Left ventricle myocardium inferior (tissue), 1 donor: Measurements from ENCODE around the gene AARSD1. TPM values are rescaled to one million over a fixed set of nuclear protein-coding genes. Genes with fewer than 3 reads are reported as not detected.

ENCODE experiments used
- DNase-seq: peaks from one replicate; pipeline ENCODE4 v3.0.0-alpha.2; 2020
- H3K27ac ChIP-seq: fragments of 200-600 bp; replicated peaks from 2 replicates; pipeline ENCODE4 v1.8.0; 2021
- H3K27me3 ChIP-seq: fragments of 200-600 bp; 2 replicates; pipeline ENCODE4 v1.8.0; 2021; ENCODE audit warnings: low read depth
- H3K36me3 ChIP-seq: fragments of 200-600 bp; 2 replicates; pipeline ENCODE4 v1.8.0; 2021
- H3K4me1 ChIP-seq: fragments of 200-600 bp; 2 replicates; pipeline ENCODE4 v1.8.0; 2021
- H3K4me3 ChIP-seq: fragments of 200-600 bp; 2 replicates; pipeline ENCODE4 v1.8.0; 2021; ENCODE audit warnings: mild to moderate bottlenecking, moderate library complexity
- H3K9me3 ChIP-seq: fragments of 200-600 bp; replicated peaks from 2 replicates; pipeline ENCODE4 v1.8.0; 2021
- intact Hi-C: fragments of 100-400 bp; cut with micrococcal nuclease; formaldehyde crosslinking; loops from one replicate; pipeline ENCODE4 v1.11.0; 2022
- total RNA-seq: library from RNA; stranded (reverse); fragmentation: NEBNext Ultra II Directional; extraction: Animal tissue kit (Norgen Biotek cat#: 25700); gene quantifications from one replicate; pipeline ENCODE4 v1.2.1, GENCODE V29; 2021
- TF ChIP-seq, protein P1 (sequence below): fragments of 200-600 bp; IDR thresholded peaks from 2 replicates; pipeline ENCODE4 v1.8.0; 2021; ENCODE audit warnings: antibody characterized with exemption, mild to moderate bottlenecking, borderline replicate concordance
- donor health status: DM: no; HTN: yes; CAD: no; lungs with severe emphysema.

The AARSD1 gene
- total RNA-seq, 1 donor from 2014 or later: 26.0 TPM

DNA sequence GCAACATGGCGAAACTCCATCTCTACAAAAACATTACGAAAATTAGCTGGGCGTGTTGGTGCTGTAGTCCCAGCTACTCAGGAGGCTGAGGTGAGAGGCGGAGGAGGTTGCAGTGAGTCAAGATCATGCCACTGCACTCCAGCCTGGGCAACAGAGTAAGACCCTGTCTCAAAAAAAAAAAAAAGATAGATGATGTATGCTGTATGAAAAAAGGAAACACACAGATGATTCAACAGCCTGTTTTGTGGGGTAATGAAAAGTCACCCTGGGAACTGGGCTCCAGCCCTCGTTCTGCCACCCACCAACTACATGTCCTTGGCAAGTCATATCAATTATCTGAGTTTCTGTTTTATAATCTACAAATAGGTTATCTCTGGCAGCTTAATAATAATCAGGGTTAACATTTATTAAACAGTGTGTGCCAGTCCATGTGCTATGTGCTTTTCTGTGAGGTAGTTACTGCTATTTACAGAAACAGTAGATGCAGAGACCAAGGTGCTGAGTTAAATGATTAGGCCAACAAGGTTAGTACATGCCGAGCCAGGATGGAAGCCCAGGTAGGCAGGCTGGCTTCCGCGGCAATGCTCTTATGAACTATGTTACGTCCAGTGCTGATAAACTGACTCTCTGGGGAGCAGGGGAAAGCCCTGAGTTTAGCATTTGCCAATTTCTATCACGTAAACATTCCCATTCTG lies 62.6 kb downstream of the AARSD1 start:
- H3K9me3 ChIP-seq: no peaks in the 10 kb centered on the region
- H3K27me3 ChIP-seq: no peaks in the 10 kb centered on the region
- no peaks in the 10 kb centered on the region for H3K4me1 ChIP-seq
- DNase-seq: no peak
- no peak overlapping the region for H3K27ac ChIP-seq
- intact Hi-C loops: no loop called here
- TF ChIP-seq, protein P1, sequence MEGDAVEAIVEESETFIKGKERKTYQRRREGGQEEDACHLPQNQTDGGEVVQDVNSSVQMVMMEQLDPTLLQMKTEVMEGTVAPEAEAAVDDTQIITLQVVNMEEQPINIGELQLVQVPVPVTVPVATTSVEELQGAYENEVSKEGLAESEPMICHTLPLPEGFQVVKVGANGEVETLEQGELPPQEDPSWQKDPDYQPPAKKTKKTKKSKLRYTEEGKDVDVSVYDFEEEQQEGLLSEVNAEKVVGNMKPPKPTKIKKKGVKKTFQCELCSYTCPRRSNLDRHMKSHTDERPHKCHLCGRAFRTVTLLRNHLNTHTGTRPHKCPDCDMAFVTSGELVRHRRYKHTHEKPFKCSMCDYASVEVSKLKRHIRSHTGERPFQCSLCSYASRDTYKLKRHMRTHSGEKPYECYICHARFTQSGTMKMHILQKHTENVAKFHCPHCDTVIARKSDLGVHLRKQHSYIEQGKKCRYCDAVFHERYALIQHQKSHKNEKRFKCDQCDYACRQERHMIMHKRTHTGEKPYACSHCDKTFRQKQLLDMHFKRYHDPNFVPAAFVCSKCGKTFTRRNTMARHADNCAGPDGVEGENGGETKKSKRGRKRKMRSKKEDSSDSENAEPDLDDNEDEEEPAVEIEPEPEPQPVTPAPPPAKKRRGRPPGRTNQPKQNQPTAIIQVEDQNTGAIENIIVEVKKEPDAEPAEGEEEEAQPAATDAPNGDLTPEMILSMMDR: no peak
- H3K4me3 ChIP-seq: no peak overlapping the region
- H3K36me3 ChIP-seq: no peaks in the 10 kb centered on the region

Other genes with a start within 250 kb of the AARSD1 start
- 43.3 TPM for gene EZH1, start 219.4 kb downstream of the AARSD1 start, total RNA-seq
- 37.7 TPM for gene RAMP2, start 203.2 kb downstream of the AARSD1 start, total RNA-seq
- 37.5 TPM for gene VPS25, start 191.0 kb downstream of the AARSD1 start, total RNA-seq
- not detected for gene WNK4, start 183.8 kb downstream of the AARSD1 start, total RNA-seq
- gene COA3, start 165.8 kb downstream of the AARSD1 start, total RNA-seq: 71.0 TPM
- not detected for gene CNTD1, start 165.6 kb downstream of the AARSD1 start, total RNA-seq
- gene BECN1, start 140.2 kb downstream of the AARSD1 start, total RNA-seq: 80.8 TPM
- 62.6 TPM for gene PSME3, start 131.1 kb downstream of the AARSD1 start, total RNA-seq
- gene AOC2, start 119.9 kb downstream of the AARSD1 start, total RNA-seq: 0.44 TPM
- gene AOC3, start 113.3 kb downstream of the AARSD1 start, total RNA-seq: 7.6 TPM
- not detected for gene G6PC1, start 63.7 kb downstream of the AARSD1 start, total RNA-seq
- 37.9 TPM for gene PTGES3L, start 15.6 kb upstream of the AARSD1 start, total RNA-seq
- 12.1 TPM for gene RUNDC1, start 16.1 kb upstream of the AARSD1 start, total RNA-seq
- gene RPL27, start 34.0 kb upstream of the AARSD1 start, total RNA-seq: 759 TPM
- gene IFI35, start 42.3 kb upstream of the AARSD1 start, total RNA-seq: 11.5 TPM
- gene VAT1, start 57.9 kb upstream of the AARSD1 start, total RNA-seq: 68.2 TPM
- gene RND2, start 60.8 kb upstream of the AARSD1 start, total RNA-seq: 0.85 TPM
- gene BRCA1, start 160.9 kb upstream of the AARSD1 start, total RNA-seq: 8.1 TPM
- 103 TPM for gene NBR1, start 206.8 kb upstream of the AARSD1 start, total RNA-seq
- 3.2 TPM for gene TMEM106A, start 247.4 kb upstream of the AARSD1 start, total RNA-seq